ENCODE results near the gene KNDC1.

DNA sequence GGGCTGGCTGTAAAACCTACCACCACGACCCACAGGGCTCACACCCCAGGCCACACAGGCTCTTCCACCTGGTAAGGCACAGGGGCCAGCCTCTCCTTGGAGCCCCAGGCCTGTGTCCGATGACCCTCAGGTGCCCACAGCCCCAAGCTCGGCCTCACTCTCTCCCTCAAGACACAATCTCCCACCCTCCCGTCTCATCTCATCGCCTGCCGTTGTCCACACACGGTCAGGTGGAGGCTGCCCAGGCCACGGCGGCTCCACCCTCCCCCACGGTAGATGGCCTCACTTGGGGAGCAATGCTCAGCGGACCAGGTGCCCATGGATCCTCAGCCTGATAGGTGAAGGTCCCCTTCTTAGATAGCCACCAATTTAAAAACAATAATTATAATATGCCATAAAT lies 61.3 kb downstream of the KNDC1 start:
- TF ChIP-seq, protein P1, sequence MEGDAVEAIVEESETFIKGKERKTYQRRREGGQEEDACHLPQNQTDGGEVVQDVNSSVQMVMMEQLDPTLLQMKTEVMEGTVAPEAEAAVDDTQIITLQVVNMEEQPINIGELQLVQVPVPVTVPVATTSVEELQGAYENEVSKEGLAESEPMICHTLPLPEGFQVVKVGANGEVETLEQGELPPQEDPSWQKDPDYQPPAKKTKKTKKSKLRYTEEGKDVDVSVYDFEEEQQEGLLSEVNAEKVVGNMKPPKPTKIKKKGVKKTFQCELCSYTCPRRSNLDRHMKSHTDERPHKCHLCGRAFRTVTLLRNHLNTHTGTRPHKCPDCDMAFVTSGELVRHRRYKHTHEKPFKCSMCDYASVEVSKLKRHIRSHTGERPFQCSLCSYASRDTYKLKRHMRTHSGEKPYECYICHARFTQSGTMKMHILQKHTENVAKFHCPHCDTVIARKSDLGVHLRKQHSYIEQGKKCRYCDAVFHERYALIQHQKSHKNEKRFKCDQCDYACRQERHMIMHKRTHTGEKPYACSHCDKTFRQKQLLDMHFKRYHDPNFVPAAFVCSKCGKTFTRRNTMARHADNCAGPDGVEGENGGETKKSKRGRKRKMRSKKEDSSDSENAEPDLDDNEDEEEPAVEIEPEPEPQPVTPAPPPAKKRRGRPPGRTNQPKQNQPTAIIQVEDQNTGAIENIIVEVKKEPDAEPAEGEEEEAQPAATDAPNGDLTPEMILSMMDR (IDR thresholded peaks at IDR 0.05) = no peak
- TF ChIP-seq POLR2AphosphoS5 (IDR thresholded peaks at IDR 0.05) = no peak
- no peak for TF ChIP-seq POLR2A (IDR thresholded peaks at IDR 0.05; ENCODE audit: low read depth)
- TF ChIP-seq EP300 (IDR thresholded peaks at IDR 0.05) = no peak

Data from esophagus muscularis mucosa (tissue), 4 donors.